Uterus (tissue), 2 donors: ENCODE results near the gene CFAP161.

Source experiments
- CTCF ChIP-seq, 4 experiments: fragments of 200-600 bp in 2 of 4; fragments of 450-650 bp in 2 of 4; sonication (generic) in 2 of 4; IDR thresholded peaks; one replicate each; pipeline ENCODE4 v1.5.1; 2016 to 2019; ENCODE audit warnings: antibody characterized with exemption in 4 of 4, mild to moderate bottlenecking in 2 of 4, moderate library complexity in 1 of 4
- POLR2A ChIP-seq, 2 donors: fragments of 450-650 bp; IDR thresholded peaks; one replicate each; pipeline ENCODE4 v1.6.1; 2016; ENCODE audit warnings: antibody characterized with exemption in 2 of 2, mild to moderate bottlenecking in 1 of 2, moderate library complexity in 1 of 2

- TF ChIP-seq CTCF (IDR thresholded peaks at IDR 0.05): no peak
- no peak for TF ChIP-seq POLR2A (IDR thresholded peaks at IDR 0.05)
These were observed 48.2 kb upstream of the CFAP161 start for GRCh38 chr15:81085898-81086297.
